HG03139 (cell line): ENCODE results near the gene RBM10.
"Not testable (repeated sequence)": the region's sequence is repeated elsewhere in the genome, so short reads cannot be mapped to it uniquely, and the experiment has no call there.

ENCODE experiments used
- ATAC-seq: cut with Tn5 transposase; IDR thresholded peaks from one replicate; pipeline ENCODE4 v1.9.1; 2021; ENCODE audit not compliant: unreplicated experiment

The RBM10 gene

GRCh38 chrX:47144626-47145394, at the start of gene RBM10, which contains the start of gene NDUFB11:
Gene RBM10, plus strand, starts transcription at chrX:47145221. Its CDS starts 2,261 bp downstream, at chrX:47147482.
Gene NDUFB11, minus strand, starts transcription at chrX:47144702. Its CDS starts 23 bp downstream, at chrX:47144679.
- peak; percentile 84 for ATAC-seq

GRCh38 chrX:47097018-47097417, 48.0 kb upstream of the RBM10 start:
- no peak for ATAC-seq

- no peak for ATAC-seq
Observed at GRCh38 chrX:47098338-47099094, 46.5 kb upstream of the RBM10 start.

GRCh38 chrX:47101206-47101605, 43.8 kb upstream of the RBM10 start:
- ATAC-seq: no peak

GRCh38 chrX:47110936-47111615, 33.9 kb upstream of the RBM10 start:
- ATAC-seq: not testable (repeated sequence)

GRCh38 chrX:47112316-47112954, 32.6 kb upstream of the RBM10 start:
- no peak for ATAC-seq

GRCh38 chrX:47116551-47117110, 28.4 kb upstream of the RBM10 start:
- not testable (repeated sequence) for ATAC-seq

- not testable (repeated sequence) for ATAC-seq
Observed at GRCh38 chrX:47124466-47124865, 20.6 kb upstream of the RBM10 start.

GRCh38 chrX:47129157-47129898, 15.7 kb upstream of the RBM10 start:
- peak; percentile 96 for ATAC-seq

GRCh38 chrX:47129899-47130358, 15.1 kb upstream of the RBM10 start:
- ATAC-seq: no peak

GRCh38 chrX:47133493-47133892, 11.5 kb upstream of the RBM10 start:
- ATAC-seq: no peak

GRCh38 chrX:47135650-47136049, 9.4 kb upstream of the RBM10 start:
- not testable (repeated sequence) for ATAC-seq

- no peak for ATAC-seq
Observed at GRCh38 chrX:47138171-47138570, 6.8 kb upstream of the RBM10 start.

- ATAC-seq: peak; percentile 18
Observed at GRCh38 chrX:47143894-47144625, 961 bp upstream of the RBM10 start.

GRCh38 chrX:47145395-47146120, 537 bp downstream of the RBM10 start:
- peak; percentile 12 for ATAC-seq

GRCh38 chrX:47146121-47146935, 1.3 kb downstream of the RBM10 start:
- no peak for ATAC-seq

GRCh38 chrX:47146936-47147859, 2.2 kb downstream of the RBM10 start:
- ATAC-seq: no peak
